Forelimb muscle (tissue), 1 donor: ENCODE data around the gene PMEPA1. TPM values are rescaled to one million over a fixed set of nuclear protein-coding genes. Genes with fewer than 3 reads are reported as not detected.
A peak's percentile ranks its signal among the peaks of the same experiment; 100 is the strongest.
"Not testable (repeated sequence)": the region's sequence is repeated elsewhere in the genome, so short reads cannot be mapped to it uniquely, and the experiment has no call there.

Experiments used
- DNase-seq: peaks from one replicate; pipeline ENCODE4 v3.0.0-alpha.2; 2013; ENCODE audit warnings: low read depth
- polyA plus RNA-seq: library from polyadenylated mRNA; unstranded; fragments of 120-200 nt; gene quantifications from one replicate; pipeline ENCODE4 v1.2.1, GENCODE V29; 2013; ENCODE audit not compliant: insufficient read length

Gene PMEPA1
- polyA plus RNA-seq, 1 donor: 25.8 TPM

- DNase-seq: no peak
These were observed 57.8 kb downstream of the PMEPA1 start for GRCh38 chr20:57651881-57652605.

- no peak for DNase-seq
These were observed 58.9 kb downstream of the PMEPA1 start for GRCh38 chr20:57650756-57651483.

- DNase-seq: no peak
These were observed 59.5 kb downstream of the PMEPA1 start for GRCh38 chr20:57650266-57650665.

GRCh38 chr20:57649617-57650015 lies 60.2 kb downstream of the PMEPA1 start:
- no peak for DNase-seq

- DNase-seq: no peak
These were observed 60.8 kb downstream of the PMEPA1 start for GRCh38 chr20:57648878-57649616.

- DNase-seq: no peak
These were observed 61.7 kb downstream of the PMEPA1 start for GRCh38 chr20:57647933-57648785.

GRCh38 chr20:57647006-57647932 lies 62.5 kb downstream of the PMEPA1 start:
- no peak for DNase-seq

- no peak for DNase-seq
These were observed 70.9 kb downstream of the PMEPA1 start for GRCh38 chr20:57638895-57639236.

GRCh38 chr20:57638173-57638894 lies 71.5 kb downstream of the PMEPA1 start:
- no peak for DNase-seq

GRCh38 chr20:57633945-57634491 lies 75.8 kb downstream of the PMEPA1 start:
- no peak for DNase-seq

- DNase-seq: no peak
These were observed 77.5 kb downstream of the PMEPA1 start for GRCh38 chr20:57632286-57632685.

- DNase-seq: no peak
These were observed 79.8 kb downstream of the PMEPA1 start for GRCh38 chr20:57630061-57630460.

GRCh38 chr20:57629491-57629901 lies 80.3 kb downstream of the PMEPA1 start:
- not testable (repeated sequence) for DNase-seq

GRCh38 chr20:57628962-57629308 lies 80.9 kb downstream of the PMEPA1 start:
- DNase-seq: not testable (repeated sequence)

GRCh38 chr20:57628047-57628961 lies 81.5 kb downstream of the PMEPA1 start:
- peak; percentile 47 for DNase-seq

- DNase-seq: no peak
These were observed 82.5 kb downstream of the PMEPA1 start for GRCh38 chr20:57627339-57627738.

- DNase-seq: no peak
These were observed 83.8 kb downstream of the PMEPA1 start for GRCh38 chr20:57625978-57626377.

GRCh38 chr20:57625181-57625958 lies 84.4 kb downstream of the PMEPA1 start:
- no peak for DNase-seq
